Mucosa of gallbladder (tissue), 1 donor: ENCODE results near the gene JOSD2. TPM values are rescaled to one million over a fixed set of nuclear protein-coding genes. Genes with fewer than 3 reads are reported as not detected.

Experiments
- DNase-seq: peaks from one replicate; pipeline ENCODE4 v3.0.0-alpha.2; 2020; ENCODE audit warnings: low spot score
- total RNA-seq: library from RNA; stranded (reverse); gene quantifications from one replicate; pipeline ENCODE4 v1.2.1, GENCODE V29; 2021
- donor health status: DM: no; HTN: no; CAD: no.

The JOSD2 gene
- total RNA-seq, 1 donor from 2014 or later, result 57.3 TPM

DNA sequence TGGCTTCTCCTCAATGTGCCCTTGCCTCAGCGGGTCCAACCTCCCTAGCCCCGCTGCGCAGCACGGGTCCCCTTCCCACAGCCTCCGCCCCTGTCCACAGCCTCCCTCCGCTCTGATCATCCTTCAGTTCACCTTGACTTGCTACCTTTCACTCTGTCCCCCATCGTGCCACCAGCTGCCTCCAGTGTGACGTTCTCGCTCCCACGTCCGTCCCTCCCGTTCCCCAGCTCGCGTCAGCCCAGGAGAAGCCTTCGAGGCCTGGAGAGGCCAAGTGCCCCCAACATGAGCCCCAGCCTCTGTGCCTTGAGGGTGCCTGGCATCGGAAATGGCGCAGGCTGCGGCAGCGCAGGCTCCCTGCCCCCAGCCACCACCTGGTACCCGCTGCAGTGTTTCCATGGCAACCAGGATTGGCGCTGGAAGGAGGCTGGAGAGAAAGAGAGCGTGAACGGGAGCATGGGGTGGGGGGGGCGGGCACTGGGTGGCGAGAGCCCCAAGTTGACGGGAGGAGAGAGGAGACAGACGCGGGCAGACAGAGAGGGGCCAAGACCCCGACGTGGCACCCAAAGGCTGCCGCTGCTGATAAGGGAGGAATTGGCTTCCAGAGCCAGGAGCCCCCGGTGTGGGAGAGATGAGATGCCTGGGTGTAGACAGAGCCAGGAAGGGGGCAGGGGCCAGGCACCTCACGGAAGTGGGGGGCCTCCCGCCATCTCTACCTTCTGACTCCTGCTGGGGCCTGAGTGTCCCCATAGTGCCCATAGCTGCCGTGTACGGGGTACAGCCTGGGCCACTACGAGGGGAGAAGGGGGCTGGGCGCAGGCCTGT is 3.6 kb upstream of the JOSD2 start:
- DNase-seq, result no peak

DNA sequence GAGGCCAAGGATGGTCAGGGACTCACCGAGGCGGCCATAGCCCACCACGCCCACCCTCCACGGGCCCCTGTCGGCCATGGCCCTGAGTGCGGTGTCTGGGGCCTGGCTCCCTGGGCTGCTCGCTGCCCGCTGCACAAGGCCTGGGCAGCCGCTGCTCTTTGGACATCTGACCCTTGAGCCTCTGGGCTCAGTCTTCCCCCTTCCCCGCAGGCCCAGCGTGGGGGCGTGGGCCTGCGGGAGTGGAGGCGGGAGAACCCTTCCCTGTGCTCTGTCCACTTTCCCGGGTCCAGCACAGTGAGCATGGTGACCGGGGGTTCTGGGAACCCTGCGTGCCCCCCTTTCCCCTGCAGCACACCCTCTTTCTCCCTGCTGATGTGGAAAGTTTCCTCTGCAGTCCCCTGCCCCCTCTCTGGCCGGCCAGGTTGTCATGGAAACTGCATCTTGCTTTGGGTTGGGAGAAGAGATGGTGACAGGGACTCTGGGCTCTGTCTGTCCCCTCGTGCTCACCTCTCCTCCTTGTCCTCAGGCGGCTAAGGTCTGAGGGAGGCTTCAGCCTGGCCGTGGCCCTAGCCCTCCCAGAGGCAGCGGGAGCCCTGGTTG is 2.9 kb upstream of the JOSD2 start, which contains the start of gene ASPDH:
ASPDH (minus strand) TSS at position 168 of the 600 bp plus-strand sequence; CDS start at position 78, 90 bp downstream.
- no peak for DNase-seq

DNA sequence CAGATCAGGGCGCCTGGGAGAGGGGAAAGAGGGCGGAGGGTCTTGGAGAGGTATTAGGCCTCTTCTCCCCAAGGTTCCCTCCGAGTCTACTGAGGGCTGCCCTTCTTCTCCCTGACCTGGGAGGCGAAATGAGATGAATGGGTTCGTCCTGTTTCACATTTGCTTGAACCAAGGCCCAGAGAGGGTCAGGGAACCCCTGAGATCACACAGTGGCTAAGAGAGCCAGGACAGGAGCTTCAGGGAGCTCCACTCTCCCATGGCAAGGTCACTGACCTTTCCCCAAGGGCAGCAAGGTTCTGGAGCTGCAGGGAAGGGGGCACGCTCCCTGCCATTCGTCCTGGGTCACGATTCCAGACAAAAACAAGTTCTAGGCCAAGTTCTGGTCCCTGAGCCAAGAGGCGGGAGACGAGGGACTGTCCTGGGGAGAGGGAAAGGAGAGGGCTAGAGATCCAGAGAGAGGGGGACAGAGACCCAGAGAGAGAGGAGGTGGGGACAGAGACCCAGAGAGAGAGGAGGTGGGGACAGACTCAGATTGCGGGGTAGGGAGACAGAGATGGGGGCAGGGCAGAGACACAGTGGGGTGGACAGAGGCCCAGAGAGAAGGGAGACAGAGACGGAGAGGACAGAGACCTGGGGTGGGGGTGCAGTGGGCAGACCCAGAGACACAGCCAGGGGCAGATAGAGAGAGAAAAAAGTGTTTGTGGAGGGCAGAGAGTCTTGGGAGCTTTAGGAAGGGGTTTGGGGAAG is 2.2 kb upstream of the JOSD2 start:
- no peak for DNase-seq

DNA sequence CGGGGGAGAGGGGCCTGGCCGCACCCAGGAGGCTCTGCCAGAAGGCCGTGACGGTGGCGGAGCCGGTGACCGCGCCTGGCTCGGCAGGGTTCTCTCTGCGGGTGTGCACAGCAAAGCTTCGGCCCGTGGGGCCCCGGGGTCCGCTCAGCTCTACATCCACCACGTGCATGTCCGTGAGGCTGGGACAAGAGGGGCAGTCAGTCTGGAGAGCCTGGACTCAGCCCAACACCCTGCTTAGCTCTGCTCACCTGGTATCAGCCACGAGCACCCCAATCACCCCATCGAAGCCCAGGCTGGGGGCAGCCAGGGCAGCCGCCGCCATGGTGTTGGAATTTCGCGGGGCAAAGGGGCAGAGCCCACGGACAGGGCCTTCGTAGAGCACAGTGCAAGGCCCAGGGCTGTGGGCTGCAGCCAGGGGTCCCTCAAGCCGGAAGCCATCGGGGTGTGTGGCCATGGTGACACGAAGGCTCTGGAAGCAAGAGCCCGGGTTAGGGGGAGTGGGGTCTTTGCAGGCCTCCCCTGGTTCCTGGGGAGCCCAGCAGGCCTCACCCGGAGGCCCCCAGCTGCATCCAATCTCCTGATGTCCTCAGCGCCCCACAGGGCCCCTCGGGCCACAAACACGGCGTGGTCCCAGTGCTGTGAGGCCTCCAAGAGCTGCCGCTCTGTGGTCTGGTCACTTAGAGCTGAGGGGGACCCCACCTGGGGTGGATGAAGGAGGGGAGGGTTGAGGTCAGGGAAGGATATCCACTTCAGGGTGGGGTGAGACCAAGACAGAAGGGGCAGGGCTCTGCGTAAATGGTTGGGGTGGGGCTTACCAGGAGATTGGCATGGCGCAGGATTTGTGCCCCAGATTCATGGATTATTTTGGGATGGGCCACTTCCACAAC is 1.4 kb upstream of the JOSD2 start:
- DNase-seq, result no peak

DNA sequence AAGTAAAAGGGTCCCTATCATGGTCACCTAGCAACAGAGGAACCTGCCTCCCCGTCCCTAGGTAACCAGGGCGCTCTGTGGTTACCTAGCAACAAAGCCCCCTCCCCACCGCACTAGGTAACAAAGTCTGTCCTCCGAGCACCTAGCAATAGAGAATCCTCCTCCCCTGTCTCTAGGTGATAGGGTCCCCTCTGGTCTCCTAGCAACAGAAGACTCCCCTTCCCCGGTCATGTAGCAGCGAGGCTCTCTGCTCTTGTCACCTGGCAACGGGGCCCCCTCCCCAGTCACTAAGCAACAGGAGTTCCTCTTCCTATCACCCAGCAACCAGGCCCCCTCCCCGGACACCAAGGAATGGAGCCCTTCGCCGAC is 307 bp downstream of the JOSD2 start:
- no peak for DNase-seq

DNA sequence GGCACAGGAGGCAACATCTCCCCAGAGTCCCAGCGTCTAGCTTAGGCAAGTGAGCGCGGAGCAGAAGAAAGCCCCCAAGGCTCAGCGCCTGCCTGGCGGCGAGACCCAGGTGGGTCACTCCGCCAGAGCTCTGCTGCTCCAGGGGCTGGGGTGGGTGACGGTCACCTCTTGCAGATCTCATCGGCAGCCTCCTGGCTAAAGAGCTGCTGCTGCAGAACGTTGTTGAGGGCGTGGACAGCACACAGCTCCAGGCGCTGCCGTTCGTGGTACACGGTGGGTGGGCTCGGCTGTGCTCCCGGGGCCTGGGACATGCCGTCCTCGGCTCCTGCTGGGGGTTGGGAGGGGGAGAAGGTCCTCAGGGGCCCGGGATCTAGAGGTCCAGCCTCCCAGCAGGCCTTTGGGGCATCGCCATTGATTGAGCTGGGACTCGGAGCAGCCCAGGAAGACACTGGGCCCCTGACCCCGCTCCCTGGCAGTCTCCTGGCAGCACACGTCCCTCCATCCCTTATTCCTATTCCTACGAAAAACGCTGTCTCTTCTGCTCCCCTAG is 795 bp downstream of the JOSD2 start:
- no peak for DNase-seq

DNA sequence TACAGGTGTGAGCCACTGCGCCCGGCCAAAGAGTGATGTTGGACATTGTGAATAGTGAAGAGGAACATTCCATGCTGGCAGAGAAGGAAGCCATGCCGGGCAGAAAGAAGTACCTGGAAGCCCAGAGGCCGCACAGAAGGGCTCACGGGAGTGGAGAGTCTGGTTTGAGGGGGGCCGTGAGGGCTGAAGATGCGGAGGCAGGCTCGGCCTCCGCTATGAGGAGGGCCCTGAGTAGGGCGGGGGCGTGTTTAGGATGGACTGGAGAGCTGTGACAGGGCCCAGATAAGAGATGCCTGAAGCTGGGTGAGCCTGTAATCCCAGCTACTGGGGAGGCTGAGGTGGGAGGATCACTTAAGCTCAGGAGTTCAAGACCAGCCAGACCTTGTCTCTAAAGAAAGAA is 1.6 kb downstream of the JOSD2 start:
- DNase-seq, result no peak

DNA sequence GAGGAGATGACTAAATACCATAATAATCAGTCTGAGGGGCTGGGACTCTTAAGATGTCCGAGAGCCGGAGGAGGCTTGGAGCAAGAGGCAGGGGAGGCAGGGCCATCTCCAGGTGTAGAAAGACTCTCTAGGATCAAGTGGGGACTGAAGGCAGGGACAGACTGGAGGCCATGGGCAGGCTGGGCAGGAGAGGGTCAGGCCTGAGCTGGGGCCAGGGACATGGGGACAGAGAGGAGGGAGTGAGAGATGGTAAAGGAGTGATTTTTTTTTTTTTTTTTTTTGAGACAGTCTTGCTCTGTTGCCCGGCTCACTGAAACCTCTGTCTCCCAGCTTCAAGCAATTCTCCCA is 2.2 kb downstream of the JOSD2 start:
- DNase-seq, result no peak

DNA sequence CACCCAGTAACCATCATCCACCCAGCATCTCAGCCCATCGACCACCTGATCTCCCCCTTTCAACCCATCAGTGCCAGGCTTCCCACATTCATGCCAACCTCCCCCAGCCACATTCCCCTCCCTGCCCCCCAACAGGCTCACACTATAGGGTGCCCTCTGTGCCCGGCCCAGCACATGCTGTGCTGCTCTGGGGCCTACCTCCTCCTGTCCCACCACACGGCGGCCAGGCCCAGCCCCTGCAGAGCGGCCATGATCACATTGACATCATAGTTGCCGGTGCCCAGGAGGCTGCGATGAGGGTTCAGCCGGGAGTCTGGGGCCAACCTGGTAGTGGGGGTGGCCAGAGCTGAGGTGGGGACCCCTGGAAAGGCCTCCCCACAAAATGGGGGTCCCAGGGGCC is 3.6 kb downstream of the JOSD2 start:
- no peak for DNase-seq

DNA sequence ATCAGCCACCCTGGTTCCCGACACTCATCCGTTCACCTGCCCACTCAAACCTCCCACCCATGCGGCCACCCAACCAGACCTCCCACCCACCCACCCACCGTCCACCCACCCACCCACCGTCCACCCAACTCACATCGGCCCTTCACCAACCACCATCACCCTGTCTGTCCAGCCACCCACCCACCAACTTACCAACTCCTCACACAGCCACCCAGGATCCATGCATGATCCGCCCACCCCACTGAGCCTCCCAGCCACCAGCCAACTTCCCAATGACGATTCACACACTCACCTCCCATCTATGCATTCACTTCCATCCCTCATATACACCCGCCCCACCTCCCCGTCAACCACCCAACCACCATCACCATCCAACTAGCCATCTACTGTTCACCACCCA is 4.3 kb downstream of the JOSD2 start:
- DNase-seq, result no peak

DNA sequence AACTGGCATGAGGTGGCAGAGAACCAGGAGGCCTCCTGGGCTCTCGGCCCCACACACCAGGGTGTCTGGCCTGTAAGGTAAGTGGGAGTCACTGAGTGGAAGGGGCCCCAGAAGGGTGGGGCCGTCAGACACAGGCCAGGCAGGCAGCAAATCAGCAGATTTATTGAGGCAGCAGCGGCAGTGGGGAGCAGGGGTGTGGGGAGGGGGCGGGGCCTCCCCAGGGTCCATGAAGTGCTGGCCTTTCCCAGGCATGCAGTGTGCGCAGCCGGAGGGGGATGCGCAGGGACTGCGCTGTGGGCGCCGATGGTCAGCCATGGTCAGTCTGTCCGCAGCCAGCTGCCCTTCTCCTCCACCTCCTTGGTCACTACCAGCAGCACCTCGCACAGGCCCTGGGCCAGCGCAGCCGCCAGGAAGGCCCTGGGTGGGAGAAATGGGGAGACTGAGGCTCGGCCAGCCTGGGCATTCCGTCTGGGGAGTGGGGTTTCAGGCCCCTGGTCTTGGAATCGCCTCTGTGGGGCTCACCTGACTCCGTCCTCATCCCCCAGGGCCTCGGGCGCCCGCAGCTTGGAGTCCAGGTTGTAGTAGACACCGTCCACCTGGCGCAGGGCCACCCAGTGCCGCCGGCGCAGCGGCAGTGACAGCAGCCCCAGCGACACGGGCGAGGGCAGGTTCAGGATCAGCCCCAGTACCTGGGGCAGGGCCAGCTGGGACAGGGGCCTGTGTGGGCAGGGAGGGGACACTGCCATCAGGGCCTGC is 5.0 kb downstream of the JOSD2 start:
- no peak for DNase-seq

DNA sequence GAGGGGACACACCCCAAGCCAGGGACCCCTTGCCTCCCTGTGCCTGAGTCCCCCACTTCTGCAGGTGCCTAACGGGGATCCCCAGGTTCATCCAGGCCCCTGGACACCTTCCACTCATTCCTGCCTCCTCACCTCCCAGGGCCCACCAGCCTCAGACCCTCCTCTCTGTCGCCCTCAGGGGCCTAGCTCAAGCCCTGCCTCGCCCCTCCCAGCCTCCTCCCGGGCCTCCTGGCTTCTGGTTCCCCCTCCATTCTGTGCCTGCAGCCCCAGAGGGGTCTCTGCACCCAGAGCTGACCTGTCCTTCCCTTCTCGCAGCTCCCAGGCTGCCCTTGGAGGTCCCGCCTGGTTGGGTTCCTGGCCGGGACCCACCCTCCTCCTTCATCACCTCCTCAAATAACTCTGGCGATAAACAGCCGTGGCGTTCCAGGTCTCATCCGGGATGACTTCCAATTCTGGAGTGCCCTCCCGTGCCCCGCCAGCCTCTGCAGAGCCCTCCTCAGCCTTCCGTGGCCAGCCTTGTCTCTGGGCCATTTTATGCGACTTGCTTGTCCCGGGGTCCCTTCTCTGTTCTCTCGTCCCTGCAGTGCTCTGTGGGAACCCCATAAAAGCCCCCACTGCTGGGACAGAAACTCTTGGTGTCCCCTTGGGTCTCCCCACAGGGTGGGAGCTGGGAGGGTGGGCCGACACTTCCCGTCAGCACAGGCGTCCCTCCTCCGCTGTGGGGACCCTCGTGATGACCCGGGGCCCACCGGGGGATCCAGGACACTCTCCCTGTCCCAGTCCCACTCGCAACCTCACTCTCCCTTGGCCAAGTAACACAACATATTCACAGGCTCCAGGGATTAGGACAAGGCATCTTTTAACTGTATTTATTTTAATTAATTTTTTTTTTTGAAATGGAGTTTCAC is 9.2 kb downstream of the JOSD2 start:
- no peak for DNase-seq

DNA sequence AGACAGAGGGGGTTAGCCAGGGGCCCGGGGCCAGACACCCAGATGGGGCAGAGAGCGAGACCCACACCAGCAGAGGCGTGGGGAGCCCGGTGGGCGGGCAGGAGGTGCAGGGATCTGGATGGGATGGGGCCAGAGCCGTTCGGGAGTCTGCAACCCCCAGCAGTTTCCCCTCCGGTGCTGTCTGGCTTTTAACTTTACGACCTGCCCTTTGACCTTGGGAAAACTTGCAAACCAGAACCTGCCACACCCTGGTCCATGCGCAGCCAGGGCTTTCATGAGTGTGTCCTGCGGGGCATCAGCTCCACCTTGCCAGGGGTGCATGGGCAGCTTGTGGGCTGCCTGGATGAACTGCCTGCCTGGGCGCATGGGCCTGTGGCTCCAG is 9.8 kb downstream of the JOSD2 start:
- no peak for DNase-seq

DNA sequence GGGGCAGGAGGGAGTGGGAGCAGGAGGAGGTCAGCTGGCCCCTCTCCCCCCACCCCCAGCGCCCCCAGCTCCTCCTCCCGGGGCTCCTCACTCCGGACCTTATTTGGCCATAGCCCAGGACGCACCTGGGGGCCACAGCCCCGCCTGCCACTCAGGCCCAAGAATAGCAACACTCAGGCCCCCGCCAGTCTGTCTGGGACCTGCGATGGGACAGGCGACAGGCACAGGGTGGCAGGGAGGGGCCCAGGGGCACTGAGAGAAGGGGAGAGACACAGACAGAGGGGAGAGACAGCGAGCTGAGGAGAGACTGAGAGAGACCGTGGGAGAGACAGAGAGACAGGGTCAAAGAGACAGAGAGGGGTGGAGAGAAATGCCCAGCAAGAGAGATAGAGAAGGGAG is 10.2 kb downstream of the JOSD2 start:
- DNase-seq, result no peak

DNA sequence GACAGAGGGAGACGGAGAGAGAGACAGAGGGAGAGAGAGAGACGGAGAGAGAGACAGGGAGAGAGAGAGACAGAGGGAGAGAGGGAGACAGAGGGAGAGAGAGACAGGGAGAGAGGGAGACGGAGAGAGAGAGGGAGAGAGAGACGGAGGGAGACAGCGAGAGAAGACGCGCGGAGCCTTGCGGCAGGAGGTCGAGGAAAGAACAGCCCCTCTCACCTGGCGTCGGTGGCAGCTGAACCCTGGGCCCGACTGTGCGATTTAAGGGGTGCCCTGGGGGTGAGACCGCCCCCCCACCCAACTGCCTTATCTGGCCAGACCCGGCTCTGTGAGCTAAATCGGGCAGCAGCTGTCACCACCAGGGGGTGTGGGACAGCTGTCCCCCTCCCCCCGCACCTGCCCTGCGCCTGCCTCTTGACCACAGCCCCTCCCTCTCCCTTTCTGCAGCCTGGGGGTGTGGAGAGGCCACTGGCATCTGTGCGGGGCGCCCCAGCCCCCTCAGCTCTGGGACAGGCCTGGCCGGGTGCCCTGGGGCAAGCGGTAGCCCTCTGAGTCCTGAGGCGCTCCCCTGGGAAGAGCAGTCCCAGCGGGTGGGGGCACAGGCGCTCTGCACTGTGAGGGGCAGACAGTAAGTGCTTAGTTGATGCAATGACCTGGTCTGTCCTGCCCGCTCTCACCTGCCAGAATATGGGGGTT is 10.8 kb downstream of the JOSD2 start:
- DNase-seq, result no peak

DNA sequence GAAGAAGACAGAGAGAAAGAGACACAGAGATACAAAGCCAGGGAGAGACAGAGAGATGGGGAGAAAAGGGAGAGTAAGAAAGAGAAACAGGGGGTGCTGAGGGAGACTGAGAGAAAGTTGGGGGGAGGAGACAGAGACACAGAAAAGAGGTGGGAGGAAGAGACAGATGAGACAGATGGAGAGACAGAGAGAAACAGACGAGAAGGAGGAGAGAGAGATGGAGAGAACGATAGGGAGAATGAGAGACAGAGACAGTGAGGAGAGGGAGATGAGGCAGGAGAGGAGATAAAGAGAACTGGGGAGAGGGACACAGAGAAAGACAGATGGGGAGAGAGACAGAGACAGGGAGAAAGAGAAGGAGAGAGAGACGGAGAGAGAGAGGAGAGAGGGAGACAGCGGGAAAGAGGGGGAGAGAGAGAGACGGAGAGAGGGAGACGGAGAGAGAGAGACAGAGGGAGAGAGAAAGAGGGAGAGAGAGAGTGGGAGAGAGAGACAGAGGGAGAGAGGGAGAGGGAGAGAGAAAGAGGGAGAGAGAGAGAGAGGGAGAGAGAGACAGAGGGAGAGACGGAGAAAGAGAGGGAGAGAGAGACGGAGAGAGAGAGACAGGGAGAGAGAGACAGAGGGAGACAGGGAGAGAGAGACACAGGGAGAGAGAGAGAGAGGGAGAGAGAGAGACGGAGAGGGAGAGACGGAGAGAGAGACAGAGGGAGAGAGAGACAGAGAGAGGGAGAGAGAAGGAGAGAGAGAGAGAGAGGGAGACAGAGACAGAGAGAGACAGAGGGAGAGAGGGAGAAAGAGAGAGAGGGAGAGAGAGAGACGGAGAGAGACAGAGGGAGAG is 12.6 kb downstream of the JOSD2 start:
- no peak for DNase-seq

DNA sequence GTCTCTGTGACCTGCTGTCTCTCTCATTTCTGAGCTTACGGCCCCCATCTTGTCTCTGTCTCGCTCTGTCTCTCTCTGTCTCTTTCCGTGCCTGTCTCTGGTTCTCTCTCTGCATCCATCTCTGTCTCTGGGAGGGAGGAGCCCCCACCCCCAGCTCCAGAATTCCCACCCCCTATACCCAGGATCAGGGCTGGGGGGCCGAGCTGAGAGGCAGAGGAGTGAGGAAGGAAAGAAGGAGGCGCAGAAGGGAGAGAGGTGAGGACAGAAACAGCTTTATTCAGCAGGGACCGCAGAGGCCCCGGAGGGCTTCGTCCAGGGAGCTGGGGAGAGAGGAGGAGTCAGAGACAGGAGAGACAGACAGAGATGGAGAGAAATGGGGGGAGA is 14.0 kb downstream of the JOSD2 start:
- no peak for DNase-seq
